HUES64 (cell line): ENCODE data around the gene ARFGAP3.

Source experiments
- H3K27ac ChIP-seq: 2 replicates; pipeline ENCODE4 v1.7.0; 2013; ENCODE audit warnings: low read depth, low read length, inconsistent platforms
- H3K27me3 ChIP-seq: 2 replicates; pipeline ENCODE4 v1.6.1; 2013; ENCODE audit warnings: mild to moderate bottlenecking, low read length; ENCODE audit not compliant: insufficient read depth
- H3K36me3 ChIP-seq: 2 replicates; pipeline ENCODE4 v1.6.1; 2013; ENCODE audit warnings: mild to moderate bottlenecking, low read length; ENCODE audit not compliant: insufficient read depth
- H3K4me1 ChIP-seq: 2 replicates; pipeline ENCODE4 v1.6.1; 2013; ENCODE audit warnings: mild to moderate bottlenecking, low read length, moderate library complexity; ENCODE audit not compliant: insufficient read depth
- H3K4me3 ChIP-seq: 2 replicates; pipeline ENCODE4 v1.5.1; 2013; ENCODE audit warnings: mild to moderate bottlenecking, low read length, moderate library complexity
- H3K9ac ChIP-seq: 2 replicates; pipeline ENCODE4 v1.6.1; 2013; ENCODE audit warnings: mild to moderate bottlenecking, low read depth, low read length
- H3K9me3 ChIP-seq: 2 replicates; pipeline ENCODE4 v1.6.1; 2013; ENCODE audit warnings: low read depth, low read length; ENCODE audit not compliant: insufficient read depth
- WGBS: fragments of 150-250, 120-280 bp; methylation state at CpG from one replicate; pipeline ENCODE4 v1.1.7; 2013; ENCODE audit warnings: missing lambda C conversion rate; 5-methylcytosine and 5-hydroxymethylcytosine counted together

The ARFGAP3 gene

GRCh38 chr22:42893371-42894150 is 36.5 kb upstream of the ARFGAP3 start:
- Histone ChIP-seq H3K27me3 (no peaks in the 10 kb centered on the region), H3K27ac (no peak overlapping the region), H3K9ac (no peak overlapping the region), H3K4me1 (no peaks in the 10 kb centered on the region; the same call in 1 of the 2 replicates), H3K9me3 (no peaks in the 10 kb centered on the region), H3K36me3 (peaks cover 32% of the 10 kb centered on the region), H3K4me3 (no peak overlapping the region)
- WGBS, result 93% methylated on average over 24 of the region's 25 CpGs

- peaks cover 39% of the 10 kb centered on the region for H3K36me3 ChIP-seq
- WGBS, result 88% methylated on average over 10 of the region's 10 CpGs
- no peak overlapping the region for H3K27ac ChIP-seq
- no peaks in the 10 kb centered on the region; the same call in 1 of the 2 replicates for H3K4me1 ChIP-seq
- H3K4me3 ChIP-seq, result no peak overlapping the region
- H3K9ac ChIP-seq, result no peak overlapping the region
- no peaks in the 10 kb centered on the region for H3K9me3 ChIP-seq
- H3K27me3 ChIP-seq, result no peaks in the 10 kb centered on the region
These were observed 35.7 kb upstream of the ARFGAP3 start for GRCh38 chr22:42892571-42893316.

GRCh38 chr22:42892156-42892555 is 35.1 kb upstream of the ARFGAP3 start:
- Histone ChIP-seq H3K36me3 (peaks cover 45% of the 10 kb centered on the region), H3K27ac (no peak overlapping the region)
- WGBS, result 94% methylated on average over 9 of the region's 9 CpGs

GRCh38 chr22:42891696-42892095 is 34.6 kb upstream of the ARFGAP3 start:
- Histone ChIP-seq H3K9me3 (no peaks in the 10 kb centered on the region), H3K27me3 (no peaks in the 10 kb centered on the region), H3K4me3 (no peak overlapping the region), H3K27ac (no peak overlapping the region), H3K36me3 (peaks cover 48% of the 10 kb centered on the region), H3K9ac (no peak overlapping the region), H3K4me1 (no peaks in the 10 kb centered on the region; the same call in 1 of the 2 replicates)
- 92% methylated on average over 3 of the region's 3 CpGs for WGBS

More at GRCh38 chr22:42892156-42892555, 35.1 kb upstream of the ARFGAP3 start:
- no peak overlapping the region for H3K4me3 ChIP-seq
- no peaks in the 10 kb centered on the region; the same call in 1 of the 2 replicates for H3K4me1 ChIP-seq
- H3K9me3 ChIP-seq, result no peaks in the 10 kb centered on the region
- no peaks in the 10 kb centered on the region for H3K27me3 ChIP-seq
- H3K9ac ChIP-seq, result no peak overlapping the region

- no peak overlapping the region for H3K27ac ChIP-seq
- WGBS, result 92% methylated on average over 13 of the region's 13 CpGs
These were observed 33.9 kb upstream of the ARFGAP3 start for GRCh38 chr22:42891008-42891407.

GRCh38 chr22:42889304-42889703 is 32.2 kb upstream of the ARFGAP3 start:
- WGBS, result 93% methylated on average over 4 of the region's 4 CpGs
- no peaks in the 10 kb centered on the region for H3K9me3 ChIP-seq
- no peak overlapping the region for H3K9ac ChIP-seq
- H3K4me3 ChIP-seq, result no peak overlapping the region
- no peaks in the 10 kb centered on the region for H3K27me3 ChIP-seq
- H3K36me3 ChIP-seq, result peaks cover 65% of the 10 kb centered on the region
- no peak overlapping the region for H3K27ac ChIP-seq
- H3K4me1 ChIP-seq, result no peaks in the 10 kb centered on the region

More at GRCh38 chr22:42891008-42891407, 33.9 kb upstream of the ARFGAP3 start:
- Histone ChIP-seq H3K9ac (no peak overlapping the region), H3K36me3 (peaks cover 55% of the 10 kb centered on the region), H3K4me1 (no peaks in the 10 kb centered on the region; the same call in 1 of the 2 replicates), H3K9me3 (no peaks in the 10 kb centered on the region), H3K4me3 (no peak overlapping the region), H3K27me3 (no peaks in the 10 kb centered on the region)

- no peaks in the 10 kb centered on the region for H3K27me3 ChIP-seq
- no peak overlapping the region for H3K27ac ChIP-seq
- no peaks in the 10 kb centered on the region for H3K9me3 ChIP-seq
- WGBS, result 92% methylated on average over 14 of the region's 14 CpGs
- H3K9ac ChIP-seq, result no peak overlapping the region
- H3K4me1 ChIP-seq, result no peaks in the 10 kb centered on the region
- H3K4me3 ChIP-seq, result no peak overlapping the region
- H3K36me3 ChIP-seq, result peaks cover 73% of the 10 kb centered on the region
These were observed 30.7 kb upstream of the ARFGAP3 start for GRCh38 chr22:42887523-42888507.

GRCh38 chr22:42887120-42887519 is 30.0 kb upstream of the ARFGAP3 start:
- 86% methylated on average over 7 of the region's 7 CpGs for WGBS
- Histone ChIP-seq H3K9ac (no peak overlapping the region), H3K27me3 (no peaks in the 10 kb centered on the region), H3K4me1 (peaks cover under 1% of the 10 kb centered on the region; the same call in 1 of the 2 replicates), H3K9me3 (no peaks in the 10 kb centered on the region), H3K4me3 (no peak overlapping the region), H3K36me3 (peaks cover 78% of the 10 kb centered on the region), H3K27ac (no peak overlapping the region)

- H3K4me3 ChIP-seq, result no peak overlapping the region
- H3K27ac ChIP-seq, result no peak overlapping the region
- no peak overlapping the region for H3K9ac ChIP-seq
- peaks cover 83% of the 10 kb centered on the region for H3K36me3 ChIP-seq
- H3K27me3 ChIP-seq, result no peaks in the 10 kb centered on the region
- H3K4me1 ChIP-seq, result peaks cover 3% of the 10 kb centered on the region; the same call in 1 of the 2 replicates
- WGBS, result 81% methylated on average over 9 of the region's 9 CpGs
- H3K9me3 ChIP-seq, result no peaks in the 10 kb centered on the region
These were observed 28.4 kb upstream of the ARFGAP3 start for GRCh38 chr22:42885446-42885845.

GRCh38 chr22:42884616-42885375 is 27.7 kb upstream of the ARFGAP3 start:
- WGBS, result 80% methylated on average over 7 of the region's 7 CpGs
- Histone ChIP-seq H3K27ac (no peak overlapping the region), H3K9ac (no peak overlapping the region), H3K4me3 (no peak overlapping the region), H3K36me3 (peaks cover 86% of the 10 kb centered on the region), H3K27me3 (no peaks in the 10 kb centered on the region), H3K4me1 (peaks cover 3% of the 10 kb centered on the region; the same call in 1 of the 2 replicates), H3K9me3 (no peaks in the 10 kb centered on the region)
